Parathyroid adenoma (tissue), 2 donors: ENCODE results near the gene ZNF778.

Experiments used
- H2AFZ ChIP-seq: fragments of 300-600 bp; sonication (generic); one replicate; pipeline ENCODE4 v1.7.0; 2017; ENCODE audit warnings: antibody characterized with exemption, mild to moderate bottlenecking
- H3K27ac ChIP-seq: fragments of 300-600 bp; sonication (generic); one replicate; pipeline ENCODE4 v1.7.0; 2017
- H3K27me3 ChIP-seq: fragments of 300-600 bp; sonication (generic); one replicate; pipeline ENCODE4 v1.7.0; 2017; ENCODE audit warnings: low read length; ENCODE audit not compliant: control insufficient read depth, insufficient read depth
- H3K36me3 ChIP-seq: fragments of 300-600 bp; sonication (generic); one replicate; pipeline ENCODE4 v1.7.0; 2017; ENCODE audit warnings: low read length; ENCODE audit not compliant: control insufficient read depth, insufficient read depth
- H3K4me1 ChIP-seq: fragments of 300-600 bp; sonication (generic); one replicate; pipeline ENCODE4 v1.7.0; 2017; ENCODE audit warnings: control low read depth
- H3K4me2 ChIP-seq: fragments of 300-600 bp; sonication (generic); one replicate; pipeline ENCODE4 v1.7.0; 2017; ENCODE audit warnings: low read length
- H3K4me3 ChIP-seq: fragments of 300-600 bp; sonication (generic); one replicate; pipeline ENCODE4 v1.7.0; 2017; ENCODE audit warnings: low read depth, low read length
- H3K79me2 ChIP-seq: fragments of 300-600 bp; sonication (generic); one replicate; pipeline ENCODE4 v1.7.0; 2017; ENCODE audit warnings: control low read depth
- H3K9ac ChIP-seq: fragments of 300-600 bp; sonication (generic); one replicate; pipeline ENCODE4 v1.7.0; 2017; ENCODE audit warnings: mild to moderate bottlenecking
- H3K9me3 ChIP-seq: fragments of 300-600 bp; sonication (generic); one replicate; pipeline ENCODE4 v1.7.0; 2017; ENCODE audit warnings: low read length; ENCODE audit not compliant: control insufficient read depth
- CTCF ChIP-seq: fragments of 300-600 bp; sonication (generic); IDR thresholded peaks from one replicate; pipeline ENCODE4 v1.7.0; 2017; ENCODE audit warnings: antibody characterized with exemption, mild to moderate bottlenecking
- donor health status: primary hyperparathyroidism.

Gene ZNF778

GRCh38 chr16:89285381-89285780 is 67.9 kb downstream of the ZNF778 start:
- no peak overlapping the region for H3K4me2 ChIP-seq
- H3K27ac ChIP-seq, result no peak overlapping the region
- no peak overlapping the region for H3K9ac ChIP-seq
- H2AFZ ChIP-seq, result no peak overlapping the region
- H3K4me1 ChIP-seq, result no peaks in the 10 kb centered on the region
- H3K9me3 ChIP-seq, result no peaks in the 10 kb centered on the region
- H3K79me2 ChIP-seq, result peaks cover 2% of the 10 kb centered on the region
- no peaks in the 10 kb centered on the region for H3K27me3 ChIP-seq
- no peak overlapping the region for H3K4me3 ChIP-seq
- no peak for TF ChIP-seq CTCF
- H3K36me3 ChIP-seq, result no peaks in the 10 kb centered on the region

GRCh38 chr16:89286096-89286495 is 68.6 kb downstream of the ZNF778 start:
- Histone ChIP-seq H2AFZ (no peak overlapping the region), H3K27me3 (no peaks in the 10 kb centered on the region), H3K9ac (no peak overlapping the region), H3K4me2 (no peak overlapping the region), H3K4me1 (no peaks in the 10 kb centered on the region), H3K36me3 (no peaks in the 10 kb centered on the region), H3K4me3 (no peak overlapping the region), H3K27ac (no peak overlapping the region), H3K79me2 (peaks cover 2% of the 10 kb centered on the region), H3K9me3 (no peaks in the 10 kb centered on the region)
- no peak for TF ChIP-seq CTCF
